Measurements from ENCODE around the gene CCDC197.

The CCDC197 gene

DNA sequence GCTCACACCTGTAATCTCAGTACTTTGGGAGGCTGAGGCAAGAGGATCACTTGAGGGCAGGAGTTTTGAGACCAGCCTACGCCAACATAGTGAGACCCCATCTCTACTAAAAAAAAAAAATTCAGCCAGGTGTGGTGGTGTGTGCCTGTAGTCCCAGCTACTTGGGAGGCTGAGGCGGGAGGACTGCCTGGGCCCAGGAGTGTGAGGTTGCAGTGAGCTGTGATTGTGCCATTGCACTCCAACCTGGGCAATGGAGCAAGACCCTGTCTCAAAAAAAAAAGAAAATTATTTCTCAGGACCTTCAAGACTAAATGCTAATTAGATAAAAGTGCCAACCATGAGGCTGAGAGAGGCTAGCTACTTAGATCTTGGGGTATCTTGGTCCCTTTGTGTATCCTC, 52.5 kb downstream of the CCDC197 start:
- H3K9me3 ChIP-seq (ENCODE audit: insufficient read depth, low read depth, low read length): no peaks in the 10 kb centered on the region
- no peak overlapping the region for H3K9ac ChIP-seq (ENCODE audit: low read depth, low read length, poor library complexity, severe bottlenecking)
- no peaks in the 10 kb centered on the region for H4K20me1 ChIP-seq (ENCODE audit: insufficient read depth, low read length, poor library complexity, severe bottlenecking)
- no peak overlapping the region for H3K4me3 ChIP-seq (ENCODE audit: low read length, poor library complexity, severe bottlenecking)
- H2AFZ ChIP-seq (ENCODE audit: low read length): no peak overlapping the region
- TF ChIP-seq CTCF (conservative IDR thresholded peaks at IDR 0.05; ENCODE audit: low read length): no peak
- no peak for TF ChIP-seq EZH2phosphoT487 (IDR thresholded peaks at IDR 0.05; ENCODE audit: borderline replicate concordance)
- H3K27me3 ChIP-seq (ENCODE audit: insufficient read depth, low read length, poor library complexity, severe bottlenecking): no peaks in the 10 kb centered on the region
- no peaks in the 10 kb centered on the region for H3K4me1 ChIP-seq (ENCODE audit: insufficient read depth, low read length, poor library complexity, severe bottlenecking)
- no peaks in the 10 kb centered on the region for H3K79me2 ChIP-seq (ENCODE audit: insufficient read depth, low read length)
- peaks cover 82% of the 10 kb centered on the region; the same call in 1 of the 2 replicates for H3K36me3 ChIP-seq (ENCODE audit: insufficient read depth, low read length)
- no peak overlapping the region for H3K4me2 ChIP-seq (ENCODE audit: low read depth, low read length, poor library complexity, severe bottlenecking)
- H3F3A ChIP-seq (ENCODE audit: low read depth): no peaks in the 10 kb centered on the region
- H3K9me2 ChIP-seq (replicated peaks; ENCODE audit: low read depth, low read length): no peaks in the 10 kb centered on the region

- peaks cover 87% of the 10 kb centered on the region; the same call in 1 of the 2 replicates for H3K36me3 ChIP-seq (ENCODE audit: insufficient read depth, low read length)
- H3K4me3 ChIP-seq (ENCODE audit: low read length, poor library complexity, severe bottlenecking): no peak overlapping the region
- H3K9me3 ChIP-seq (ENCODE audit: insufficient read depth, low read depth, low read length): no peaks in the 10 kb centered on the region
- no peak for TF ChIP-seq CTCF (conservative IDR thresholded peaks at IDR 0.05; ENCODE audit: low read length)
- no peak for TF ChIP-seq EZH2phosphoT487 (IDR thresholded peaks at IDR 0.05; ENCODE audit: borderline replicate concordance)
- no peaks in the 10 kb centered on the region for H4K20me1 ChIP-seq (ENCODE audit: insufficient read depth, low read length, poor library complexity, severe bottlenecking)
- no peaks in the 10 kb centered on the region for H3K79me2 ChIP-seq (ENCODE audit: insufficient read depth, low read length)
- H3K9ac ChIP-seq (ENCODE audit: low read depth, low read length, poor library complexity, severe bottlenecking): no peak overlapping the region
- no peak overlapping the region for H3K4me2 ChIP-seq (ENCODE audit: low read depth, low read length, poor library complexity, severe bottlenecking)
- no peaks in the 10 kb centered on the region for H3F3A ChIP-seq (ENCODE audit: low read depth)
- no peak overlapping the region for H2AFZ ChIP-seq (ENCODE audit: low read length)
- no peaks in the 10 kb centered on the region for H3K4me1 ChIP-seq (ENCODE audit: insufficient read depth, low read length, poor library complexity, severe bottlenecking)
- H3K27me3 ChIP-seq (ENCODE audit: insufficient read depth, low read length, poor library complexity, severe bottlenecking): no peaks in the 10 kb centered on the region
- no peaks in the 10 kb centered on the region for H3K9me2 ChIP-seq (replicated peaks; ENCODE audit: low read depth, low read length)
These were observed 53.3 kb downstream of the CCDC197 start for GRCh38 chr14:94050231-94050880.

- Histone ChIP-seq H3F3A (ENCODE audit: low read depth) (no peaks in the 10 kb centered on the region), H3K4me2 (ENCODE audit: low read depth, low read length, poor library complexity, severe bottlenecking) (no peak overlapping the region), H3K9ac (ENCODE audit: low read depth, low read length, poor library complexity, severe bottlenecking) (no peak overlapping the region), H2AFZ (ENCODE audit: low read length) (no peak overlapping the region), H3K9me3 (ENCODE audit: insufficient read depth, low read depth, low read length) (no peaks in the 10 kb centered on the region), H3K4me1 (ENCODE audit: insufficient read depth, low read length, poor library complexity, severe bottlenecking) (no peaks in the 10 kb centered on the region), H4K20me1 (ENCODE audit: insufficient read depth, low read length, poor library complexity, severe bottlenecking) (no peaks in the 10 kb centered on the region), H3K36me3 (ENCODE audit: insufficient read depth, low read length) (peaks cover 95% of the 10 kb centered on the region; the same call in 1 of the 2 replicates), H3K27me3 (ENCODE audit: insufficient read depth, low read length, poor library complexity, severe bottlenecking) (no peaks in the 10 kb centered on the region), H3K79me2 (ENCODE audit: insufficient read depth, low read length) (no peaks in the 10 kb centered on the region), H3K4me3 (ENCODE audit: low read length, poor library complexity, severe bottlenecking) (no peak overlapping the region), H3K9me2 (replicated peaks; ENCODE audit: low read depth, low read length) (no peaks in the 10 kb centered on the region)
- TF ChIP-seq CTCF (conservative IDR thresholded peaks at IDR 0.05; ENCODE audit: low read length) (peak; percentile 42), EZH2phosphoT487 (IDR thresholded peaks at IDR 0.05; ENCODE audit: borderline replicate concordance) (no peak)
These were observed 54.0 kb downstream of the CCDC197 start for GRCh38 chr14:94051115-94051514.

Data from Loucy (cell line).